ENCODE data around the gene LLGL1. TPM values are rescaled to one million over a fixed set of nuclear protein-coding genes. Genes with fewer than 3 reads are reported as not detected.
A peak's percentile ranks its signal among the peaks of the same experiment; 100 is the strongest.

The LLGL1 gene
- total and polyA plus RNA-seq, 2 donors (not counting 1 experiment from before 2014, with no cell fraction given): 14.9 to 15.2 TPM

- no peaks in the 10 kb centered on the region for H3K27me3 ChIP-seq (replicated peaks in 1 of 4; ENCODE audit: control extremely low read depth in 1 of 4, control insufficient read depth in 3 of 4, insufficient read depth in 4 of 4, low read length in 3 of 4)
- H3K9ac ChIP-seq (ENCODE audit: low read length): peak overlapping the region; percentile 75
- no peaks in the 10 kb centered on the region for H3K9me3 ChIP-seq (ENCODE audit: control extremely low read depth in 1 of 3, control insufficient read depth in 2 of 3, insufficient read depth in 1 of 3, low read length in 2 of 3)
- POLR2A ChIA-PET: interaction anchor here (0.7 to 1.0 kb wide), 3 partner anchors 34 to 55 kb away, joined by 3 to 4 read pairs (median 3); partner anchors contain the start of genes SMCR8 and TOP3A
- H3K4me3 ChIP-seq (ENCODE audit: control extremely low read depth in 1 of 5, extremely low read depth in 1 of 5, insufficient read depth in 1 of 5, low read depth in 2 of 5, low read length in 4 of 5): peak overlapping the region in 4 of 5 experiments; percentile 75 to 88 (median 78)
- peaks cover 60% of the 10 kb centered on the region for H3K79me2 ChIP-seq (ENCODE audit: control insufficient read depth, insufficient read depth, low read length)
- H2AFZ ChIP-seq (ENCODE audit: insufficient read depth, low read depth, low read length, poor library complexity, severe bottlenecking): peak overlapping the region; percentile 87
- Mint-ChIP-seq H3K27me3 (no peaks in the 10 kb centered on the region), H3K4me3 (peak overlapping the region; percentile 86), H3K27ac (peak overlapping the region; percentile 87), H3K9me3 (ENCODE audit: insufficient read depth) (no peaks in the 10 kb centered on the region), H3K4me1 (peaks cover 31% of the 10 kb centered on the region)
- peaks cover 0 to 31% of the 10 kb centered on the region in 2 experiments for H3K36me3 ChIP-seq (replicated peaks in 1 of 2; ENCODE audit: control extremely low read depth in 1 of 2, control insufficient read depth in 1 of 2, extremely low read depth in 1 of 2, insufficient read depth in 2 of 2, low read length in 1 of 2)
- ATAC-seq (ENCODE audit: low read depth) (no peak), DNase-seq (no peak)
- WGBS (ENCODE audit: insufficient coverage): 74% methylated on average over 20 of the region's 22 CpGs
- H3K27ac ChIP-seq (ENCODE audit: low read length in 2 of 2): peak overlapping the region; percentile 84 to 89
- TF ChIP-seq CTCF (IDR thresholded peaks at IDR 0.05): no peak
- TF ChIP-seq EZH2 (IDR thresholded peaks at IDR 0.05; ENCODE audit: borderline replicate concordance, insufficient read depth, low read depth, low read length, poor library complexity, severe bottlenecking): no peak
- peaks cover 28 to 43% of the 10 kb centered on the region in 2 donors for H3K4me1 ChIP-seq (ENCODE audit: control insufficient read depth in 2 of 2, insufficient read depth in 2 of 2, low read length in 2 of 2)
- peak overlapping the region; percentile 83 for H3K4me2 ChIP-seq (replicated peaks; ENCODE audit: low read depth, low read length, poor library complexity, severe bottlenecking)
- intact Hi-C loops (cut with micrococcal nuclease): loop anchor here (1.0 to 5.0 kb wide), 4 partner anchors 34 to 977 kb away; partner anchors contain the start of genes COPS3, LLGL1 and SMCR8
- CTCF ChIA-PET: no interaction called here
- H4K20me1 ChIP-seq (ENCODE audit: control insufficient read depth, insufficient read depth, low read length, poor library complexity, severe bottlenecking): peaks cover 36% of the 10 kb centered on the region
Observed at GRCh38 chr17:18259621-18260331, 34.3 kb downstream of the LLGL1 start.

Measured in B cell (primary cell).